Measurements from ENCODE around the gene SNAPC3. TPM values are rescaled to one million over a fixed set of nuclear protein-coding genes. Genes with fewer than 3 reads are reported as not detected.
"Not testable (repeated sequence)": the region's sequence is repeated elsewhere in the genome, so short reads cannot be mapped to it uniquely, and the experiment has no call there.

Gene SNAPC3
- total RNA-seq, 2 experiments from 2014 or later = 30.3 to 32.1 TPM

GRCh38 chr9:15421532-15421931 lies 1.1 kb upstream of the SNAPC3 start:
- no peaks in the 10 kb centered on the region for H3K27me3 Mint-ChIP-seq
- peaks cover 24% of the 10 kb centered on the region for H3K4me1 Mint-ChIP-seq (ENCODE audit: low read depth)
- peak overlapping the region; percentile 95 for H3K4me3 Mint-ChIP-seq
- H3K36me3 Mint-ChIP-seq (ENCODE audit: low read depth) = peaks cover 19% of the 10 kb centered on the region
- ChIA-PET POLR2A (interaction anchor here (1.0 to 1.1 kb wide), 2 partner anchors 11 to 150 kb away, joined by 3 to 5 read pairs; no protein-coding TSS in a partner anchor), CTCF (interaction anchor here (0.8 to 2.7 kb wide), 3 partner anchors 122 to 211 kb away, joined by 3 to 9 read pairs (median 5); no protein-coding TSS in a partner anchor)
- intact Hi-C loops (cut with micrococcal nuclease) = loop anchor here (5.0 kb wide), 2 partner anchors 124 to 144 kb away; no protein-coding TSS in a partner anchor
- no peak overlapping the region for H3K27ac Mint-ChIP-seq
- TF ChIP-seq, protein P1, sequence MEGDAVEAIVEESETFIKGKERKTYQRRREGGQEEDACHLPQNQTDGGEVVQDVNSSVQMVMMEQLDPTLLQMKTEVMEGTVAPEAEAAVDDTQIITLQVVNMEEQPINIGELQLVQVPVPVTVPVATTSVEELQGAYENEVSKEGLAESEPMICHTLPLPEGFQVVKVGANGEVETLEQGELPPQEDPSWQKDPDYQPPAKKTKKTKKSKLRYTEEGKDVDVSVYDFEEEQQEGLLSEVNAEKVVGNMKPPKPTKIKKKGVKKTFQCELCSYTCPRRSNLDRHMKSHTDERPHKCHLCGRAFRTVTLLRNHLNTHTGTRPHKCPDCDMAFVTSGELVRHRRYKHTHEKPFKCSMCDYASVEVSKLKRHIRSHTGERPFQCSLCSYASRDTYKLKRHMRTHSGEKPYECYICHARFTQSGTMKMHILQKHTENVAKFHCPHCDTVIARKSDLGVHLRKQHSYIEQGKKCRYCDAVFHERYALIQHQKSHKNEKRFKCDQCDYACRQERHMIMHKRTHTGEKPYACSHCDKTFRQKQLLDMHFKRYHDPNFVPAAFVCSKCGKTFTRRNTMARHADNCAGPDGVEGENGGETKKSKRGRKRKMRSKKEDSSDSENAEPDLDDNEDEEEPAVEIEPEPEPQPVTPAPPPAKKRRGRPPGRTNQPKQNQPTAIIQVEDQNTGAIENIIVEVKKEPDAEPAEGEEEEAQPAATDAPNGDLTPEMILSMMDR (IDR thresholded peaks at IDR 0.05) = no peak
- no peaks in the 10 kb centered on the region for H3K9me3 Mint-ChIP-seq
- no peak for DNase-seq
- ATAC-seq = no peak

- H3K36me3 Mint-ChIP-seq (ENCODE audit: low read depth) = peaks cover 20% of the 10 kb centered on the region
- ChIA-PET POLR2A (interaction anchor here (1.0 to 1.2 kb wide), 3 partner anchors 11 to 151 kb away, joined by 3 to 5 read pairs (median 3); no protein-coding TSS in a partner anchor), CTCF (interaction anchor here (0.8 to 2.7 kb wide), 3 partner anchors 122 to 211 kb away, joined by 3 to 9 read pairs (median 5); no protein-coding TSS in a partner anchor)
- DNase-seq (no peak), ATAC-seq (no peak)
- peak overlapping the region; percentile 95 for H3K4me3 Mint-ChIP-seq
- H3K27me3 Mint-ChIP-seq = no peaks in the 10 kb centered on the region
- TF ChIP-seq, protein P1 (IDR thresholded peaks at IDR 0.05) = no peak
- H3K27ac Mint-ChIP-seq = peak overlapping the region; percentile 89
- H3K4me1 Mint-ChIP-seq (ENCODE audit: low read depth) = peaks cover 24% of the 10 kb centered on the region
- intact Hi-C loops (cut with micrococcal nuclease) = loop anchor here (5.0 kb wide), 2 partner anchors 125 to 145 kb away; no protein-coding TSS in a partner anchor
- H3K9me3 Mint-ChIP-seq = no peaks in the 10 kb centered on the region
Observed at GRCh38 chr9:15421990-15422371, 695 bp upstream of the SNAPC3 start.

DNA sequence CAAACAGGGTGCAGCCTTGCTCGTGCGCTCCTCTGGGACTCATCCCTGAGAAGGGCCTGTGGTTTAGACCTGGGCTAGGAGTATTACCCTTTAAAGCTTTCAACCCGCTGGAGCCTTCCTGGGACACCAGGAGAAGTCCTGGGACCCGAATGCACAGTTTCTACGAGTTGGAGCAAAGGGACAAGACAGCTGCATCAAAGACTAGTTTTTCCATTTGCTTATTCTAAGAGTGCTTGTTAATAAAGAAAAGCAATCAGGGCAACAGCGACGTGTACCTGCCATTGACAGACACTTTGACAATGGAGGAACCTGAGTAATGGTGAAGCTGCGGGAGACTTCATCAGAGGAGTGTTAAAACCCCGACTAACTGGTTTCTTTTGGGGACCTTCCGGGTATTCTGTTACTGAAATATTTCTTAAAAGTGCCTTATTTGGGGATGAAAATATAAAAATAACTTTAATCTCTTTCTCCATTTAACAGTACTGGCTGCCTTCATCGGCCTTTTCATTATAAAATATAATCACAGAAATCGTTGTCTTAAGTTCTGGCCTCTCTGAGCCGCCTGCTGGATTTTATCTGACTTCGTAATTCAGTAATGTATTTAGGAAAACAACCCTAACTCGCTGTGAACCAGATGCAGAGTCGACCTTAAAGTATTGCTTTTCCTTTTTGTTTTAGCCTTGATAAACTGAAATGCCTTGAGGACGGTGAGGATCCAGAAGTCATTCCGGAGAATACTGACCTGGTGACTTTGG lies 732 bp downstream of the SNAPC3 start:
- H3K4me1 Mint-ChIP-seq (ENCODE audit: low read depth) = peaks cover 28% of the 10 kb centered on the region
- intact Hi-C loops (cut with micrococcal nuclease) = loop anchor here (5.0 kb wide), 2 partner anchors 126 to 146 kb away; no protein-coding TSS in a partner anchor
- no peaks in the 10 kb centered on the region for H3K27me3 Mint-ChIP-seq
- peak; percentile 36 for DNase-seq
- no peak for ATAC-seq
- ChIA-PET CTCF (interaction anchor here (0.9 to 2.7 kb wide), 6 partner anchors 10 to 213 kb away, joined by 3 to 9 read pairs (median 4); no protein-coding TSS in a partner anchor), POLR2A (interaction anchor here (0.8 to 1.9 kb wide), 8 partner anchors 87 to 144 kb away, joined by 3 to 8 read pairs (median 4); partner anchors contain the start of genes CCDC171, PSIP1 and TTC39B)
- peak overlapping the region; percentile 95 for H3K4me3 Mint-ChIP-seq
- peaks cover 26% of the 10 kb centered on the region for H3K36me3 Mint-ChIP-seq (ENCODE audit: low read depth)
- peak overlapping the region; percentile 89 for H3K27ac Mint-ChIP-seq
- TF ChIP-seq, protein P1 (IDR thresholded peaks at IDR 0.05) = peak; percentile 42
- H3K9me3 Mint-ChIP-seq = no peaks in the 10 kb centered on the region

GRCh38 chr9:15426019-15426418 lies 3.3 kb downstream of the SNAPC3 start:
- no peak for ATAC-seq
- no peak for DNase-seq
- CTCF ChIA-PET = interaction anchor here (1.4 kb wide), 1 partner anchor 10 kb away, joined by 3 read pairs; no protein-coding TSS in a partner anchor
- H3K4me3 Mint-ChIP-seq = no peak overlapping the region
- no peaks in the 10 kb centered on the region for H3K27me3 Mint-ChIP-seq
- peaks cover 34% of the 10 kb centered on the region for H3K36me3 Mint-ChIP-seq (ENCODE audit: low read depth)
- intact Hi-C loops (cut with micrococcal nuclease) = no loop called here
- TF ChIP-seq, protein P1 (IDR thresholded peaks at IDR 0.05) = no peak
- no peak overlapping the region for H3K27ac Mint-ChIP-seq
- H3K9me3 Mint-ChIP-seq = no peaks in the 10 kb centered on the region
- peaks cover 50% of the 10 kb centered on the region for H3K4me1 Mint-ChIP-seq (ENCODE audit: low read depth)
- POLR2A ChIA-PET = no interaction called here

DNA sequence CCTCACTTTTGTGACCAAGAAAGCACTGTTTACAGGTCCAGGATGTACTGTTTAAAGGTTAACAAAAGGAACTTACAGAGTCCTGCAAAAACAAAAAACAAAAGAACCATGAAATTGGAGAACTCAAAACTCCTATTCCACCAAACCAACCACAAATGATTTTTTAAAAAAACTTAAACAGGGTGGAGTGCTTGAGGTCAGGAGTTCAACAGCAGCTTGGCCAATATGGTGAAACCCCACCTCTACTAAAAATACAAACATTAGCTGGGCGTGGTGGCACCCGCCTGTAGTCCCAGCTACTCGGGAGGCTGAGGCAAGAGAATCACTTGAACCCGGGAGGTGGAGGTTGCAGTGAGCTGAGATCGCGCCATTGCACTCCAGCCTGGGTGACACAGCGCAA lies 5.0 kb downstream of the SNAPC3 start:
- H3K27me3 Mint-ChIP-seq; CTCF ChIA-PET; intact Hi-C loops (cut with micrococcal nuclease); POLR2A ChIA-PET; DNase-seq; H3K4me3 Mint-ChIP-seq; H3K9me3 Mint-ChIP-seq; ATAC-seq; H3K27ac Mint-ChIP-seq: not testable (repeated sequence)
- H3K36me3 Mint-ChIP-seq (ENCODE audit: low read depth) = peaks cover 35% of the 10 kb centered on the region
- peaks cover 52% of the 10 kb centered on the region for H3K4me1 Mint-ChIP-seq (ENCODE audit: low read depth)
